ENCODE data around the gene C1RL. TPM values are rescaled to one million over a fixed set of nuclear protein-coding genes. Genes with fewer than 3 reads are reported as not detected.
A peak's percentile ranks its signal among the peaks of the same experiment; 100 is the strongest.

The C1RL gene
- total and polyA plus RNA-seq, 4 donors, result 67.5 to 188 (median 124) TPM

- H3K27ac ChIP-seq (ENCODE audit: low read depth in 1 of 2, low read length in 2 of 2), result no peak overlapping the region
- H3K9ac ChIP-seq (ENCODE audit: low read depth in 1 of 2, low read length in 2 of 2), result no peak overlapping the region
- 41% methylated on average over 7 of the region's 7 CpGs for WGBS
- peaks cover 0 to 27% (median 19%) of the 10 kb centered on the region in 4 donors for H3K4me1 ChIP-seq (ENCODE audit: control insufficient read depth in 4 of 4, insufficient read depth in 4 of 4, low read length in 3 of 4)
- H3K27me3 ChIP-seq (ENCODE audit: control insufficient read depth in 4 of 4, insufficient read depth in 4 of 4, low read length in 3 of 4), result no peaks in the 10 kb centered on the region
- DNase-seq (ENCODE audit: low spot score), result no peak
- H3K36me3 ChIP-seq (ENCODE audit: control insufficient read depth in 4 of 4, insufficient read depth in 3 of 4, low read depth in 1 of 4, low read length in 3 of 4), result peaks cover under 1 to 30% (median 27%) of the 10 kb centered on the region in 4 donors
- peak overlapping the region; percentile 57 to 77 (median 74) for H3K4me3 ChIP-seq (ENCODE audit: low read depth in 1 of 3, low read length in 3 of 3)
- no peaks in the 10 kb centered on the region for H3K9me3 ChIP-seq (ENCODE audit: control insufficient read depth in 4 of 4, low read length in 3 of 4)
- no peak for TF ChIP-seq FOXA1 (IDR thresholded peaks at IDR 0.05)
Measured at GRCh38 chr12:7131502-7131866, 22.5 kb upstream of the C1RL start.

- peak overlapping the region in 1 of 2 donors; percentile 65 for H3K9ac ChIP-seq (ENCODE audit: low read depth in 1 of 2, low read length in 2 of 2)
- H3K36me3 ChIP-seq (ENCODE audit: control insufficient read depth in 4 of 4, insufficient read depth in 3 of 4, low read depth in 1 of 4, low read length in 3 of 4), result peaks cover 0 to 24% (median 21%) of the 10 kb centered on the region in 4 donors
- peak; percentile 56 for DNase-seq (ENCODE audit: low spot score)
- no peaks in the 10 kb centered on the region for H3K9me3 ChIP-seq (ENCODE audit: control insufficient read depth in 4 of 4, low read length in 3 of 4)
- H3K27ac ChIP-seq (ENCODE audit: low read depth in 1 of 2, low read length in 2 of 2), result peak overlapping the region; percentile 83 to 89
- TF ChIP-seq EGR1 (IDR thresholded peaks at IDR 0.05; ENCODE audit: low read depth in 2 of 2), result no peak
- peak in 1 of 2 donors; percentile 16 for TF ChIP-seq HNF4A (conservative IDR thresholded peaks at IDR 0.05)
- peak; percentile 14 for TF ChIP-seq REST (IDR thresholded peaks at IDR 0.05)
- TF ChIP-seq FOXA1 (IDR thresholded peaks at IDR 0.05), result no peak
- no peaks in the 10 kb centered on the region for H3K27me3 ChIP-seq (ENCODE audit: control insufficient read depth in 4 of 4, insufficient read depth in 4 of 4, low read length in 3 of 4)
- WGBS, result 1% methylated on average over 32 of the region's 32 CpGs
- H3K4me3 ChIP-seq (ENCODE audit: low read depth in 1 of 3, low read length in 3 of 3), result peak overlapping the region; percentile 57 to 77 (median 74)
- H3K4me1 ChIP-seq (ENCODE audit: control insufficient read depth in 4 of 4, insufficient read depth in 4 of 4, low read length in 3 of 4), result peaks cover 0 to 32% (median 20%) of the 10 kb centered on the region in 4 donors
Measured at GRCh38 chr12:7130701-7131501, 21.9 kb upstream of the C1RL start.

GRCh38 chr12:7129872-7130691 lies 21.1 kb upstream of the C1RL start, which contains the start of gene CLSTN3:
CLSTN3 (plus strand) TSS chr12:7130371; CDS start chr12:7130649, 278 bp downstream.
- under 1% methylated on average over 40 of the region's 40 CpGs for WGBS
- peaks cover 1 to 40% (median 28%) of the 10 kb centered on the region in 4 donors for H3K4me1 ChIP-seq (ENCODE audit: control insufficient read depth in 4 of 4, insufficient read depth in 4 of 4, low read length in 3 of 4)
- TF ChIP-seq CTCF (IDR thresholded peaks at IDR 0.05; ENCODE audit: low read depth, low read length, missing input control) (no peak), FOXA1 (IDR thresholded peaks at IDR 0.05) (no peak), FOXA2 (IDR thresholded peaks at IDR 0.05) (no peak), EGR1 (IDR thresholded peaks at IDR 0.05; ENCODE audit: low read depth in 2 of 2) (peak in 1 of 2 donors; percentile 61), YY1 (IDR thresholded peaks at IDR 0.05) (no peak), RAD21 (IDR thresholded peaks at IDR 0.05) (no peak), HNF4G (IDR thresholded peaks at IDR 0.05) (no peak), TAF1 (conservative IDR thresholded peaks at IDR 0.05) (peak; percentile 50), NR2F2 (IDR thresholded peaks at IDR 0.05) (no peak), HNF4A (conservative IDR thresholded peaks at IDR 0.05) (no peak), ATF3 (IDR thresholded peaks at IDR 0.05) (no peak), RXRA (IDR thresholded peaks at IDR 0.05) (peak in 1 of 2 donors; percentile 19), MAX (IDR thresholded peaks at IDR 0.05) (no peak), REST (IDR thresholded peaks at IDR 0.05) (peak; percentile 68), GABPA (IDR thresholded peaks at IDR 0.05 in 1 of 2, conservative IDR thresholded peaks at IDR 0.05 in 1 of 2) (no peak)

More at GRCh38 chr12:7129872-7130691, 21.1 kb upstream of the C1RL start, which contains the start of gene CLSTN3:
- peak within 1 kb of the TSS; percentile 71 to 83 for H3K9ac ChIP-seq (ENCODE audit: low read depth in 1 of 2, low read length in 2 of 2)
- peak within 1 kb of the TSS; percentile 57 to 88 (median 80) for H3K4me3 ChIP-seq (ENCODE audit: low read depth in 1 of 3, low read length in 3 of 3)
- DNase-seq (ENCODE audit: low spot score), result peak; percentile 83
- no peaks in the 10 kb centered on the region for H3K27me3 ChIP-seq (ENCODE audit: control insufficient read depth in 4 of 4, insufficient read depth in 4 of 4, low read length in 3 of 4)
- H3K9me3 ChIP-seq (ENCODE audit: control insufficient read depth in 4 of 4, low read length in 3 of 4), result no peaks in the 10 kb centered on the region
- peaks cover 0 to 16% (median 13%) of the 10 kb centered on the region in 4 donors for H3K36me3 ChIP-seq (ENCODE audit: control insufficient read depth in 4 of 4, insufficient read depth in 3 of 4, low read depth in 1 of 4, low read length in 3 of 4)
- H3K27ac ChIP-seq (ENCODE audit: low read depth in 1 of 2, low read length in 2 of 2), result peak within 1 kb of the TSS; percentile 83 to 89
